PFSK-1 (cell line): ENCODE results near the gene GNB3.

Source experiments
- FOXP2 ChIP-seq: optimal IDR thresholded peaks from 2 replicates; pipeline ENCODE3; 2011; ENCODE audit warnings: borderline replicate concordance, control low read depth, inconsistent platforms; ENCODE audit not compliant: insufficient read depth; ENCODE audit errors: extremely low read length, extremely low read depth
- POLR2AphosphoS5 ChIP-seq: IDR thresholded peaks from 2 replicates; pipeline ENCODE4 v1.6.1; 2012; ENCODE audit warnings: low read depth, mild to moderate bottlenecking, control low read depth, low read length, moderate library complexity
- REST ChIP-seq, 2 experiments: IDR thresholded peaks; 2 replicates each; pipeline versions ENCODE4 v1.6.1 to v1.8.0; 2011 to 2012; ENCODE audit warnings: low read depth in 2 of 2, low read length in 2 of 2, control low read depth in 1 of 2, inconsistent platforms in 1 of 2, mild to moderate bottlenecking in 1 of 2, moderate library complexity in 1 of 2; ENCODE audit not compliant: insufficient read depth in 1 of 2
- SIN3A ChIP-seq: IDR thresholded peaks from 2 replicates; pipeline ENCODE4 v1.6.1; 2012; ENCODE audit warnings: mild to moderate bottlenecking, low read length, moderate library complexity, borderline replicate concordance; ENCODE audit not compliant: insufficient read depth
- TAF1 ChIP-seq: IDR thresholded peaks from 2 replicates; pipeline ENCODE4 v1.6.1; 2012; ENCODE audit warnings: low read length, control low read depth, borderline replicate concordance; ENCODE audit not compliant: insufficient read depth

Gene GNB3

GRCh38 chr12:6819106-6820030 lies 21.4 kb upstream of the GNB3 start:
- TF ChIP-seq FOXP2 (no peak), TAF1 (no peak), REST (IDR thresholded peaks at IDR 0.05; ENCODE audit: insufficient read depth in 1 of 2, low read depth in 2 of 2, low read length in 2 of 2) (no peak), SIN3A (no peak), POLR2AphosphoS5 (no peak)

- no peak for TF ChIP-seq POLR2AphosphoS5
- TF ChIP-seq FOXP2, result no peak
- TF ChIP-seq TAF1, result no peak
- TF ChIP-seq SIN3A, result no peak
- TF ChIP-seq REST (IDR thresholded peaks at IDR 0.05; ENCODE audit: insufficient read depth in 1 of 2, low read depth in 2 of 2, low read length in 2 of 2), result no peak
Observed at GRCh38 chr12:6820166-6820565, 20.6 kb upstream of the GNB3 start.

GRCh38 chr12:6821591-6822425 lies 18.9 kb upstream of the GNB3 start, which contains the start of gene GPR162:
Gene GPR162 (plus strand): TSS chr12:6821821. CDS start chr12:6823899, 2,078 bp downstream.
- TF ChIP-seq SIN3A (no peak), FOXP2 (no peak)

GRCh38 chr12:6822426-6823135 lies 18.1 kb upstream of the GNB3 start:
- TF ChIP-seq FOXP2, result no peak
- TF ChIP-seq SIN3A, result no peak
- TF ChIP-seq REST (IDR thresholded peaks at IDR 0.05; ENCODE audit: insufficient read depth in 1 of 2, low read depth in 2 of 2, low read length in 2 of 2), result no peak
- no peak for TF ChIP-seq POLR2AphosphoS5
- no peak for TF ChIP-seq TAF1
